Stimulated activated CD4-positive, alpha-beta T cell treated with anti-CD3 and anti-CD28 coated beads, Interleukin-1b, Interleukin-23, amount 100 ng/mL, for 4 hours (primary cell): Measurements from ENCODE around the gene SNN.

ENCODE experiments used
- DNase-seq, 2 donors: peaks; one replicate each; pipeline ENCODE4 v3.0.0-alpha.2; 2020; ENCODE audit warnings: low read depth in 2 of 2

The SNN gene

GRCh38 chr16:11667221-11667823 is 933 bp upstream of the SNN start:
- DNase-seq = no peak

GRCh38 chr16:11668623-11669379 is 546 bp downstream of the SNN start:
- no peak for DNase-seq

GRCh38 chr16:11669380-11670146 is 1.3 kb downstream of the SNN start:
- no peak for DNase-seq

GRCh38 chr16:11670171-11671131 is 2.2 kb downstream of the SNN start:
- DNase-seq = no peak

GRCh38 chr16:11671271-11671670 is 3.0 kb downstream of the SNN start:
- no peak for DNase-seq

GRCh38 chr16:11671676-11672075 is 3.4 kb downstream of the SNN start:
- no peak for DNase-seq

GRCh38 chr16:11672206-11673090 is 4.2 kb downstream of the SNN start:
- DNase-seq = no peak

GRCh38 chr16:11673091-11674000 is 5.1 kb downstream of the SNN start:
- no peak for DNase-seq

- no peak for DNase-seq
Observed at GRCh38 chr16:11674001-11674817, 6.0 kb downstream of the SNN start.

- DNase-seq = no peak
Observed at GRCh38 chr16:11674818-11675560, 6.7 kb downstream of the SNN start.

GRCh38 chr16:11675561-11676511 is 7.6 kb downstream of the SNN start:
- DNase-seq = peak in 1 of 2 donors; percentile 41

- DNase-seq = no peak
Observed at GRCh38 chr16:11676799-11677198, 8.5 kb downstream of the SNN start.

GRCh38 chr16:11677451-11677951 is 9.2 kb downstream of the SNN start:
- DNase-seq = no peak

- no peak for DNase-seq
Observed at GRCh38 chr16:11677959-11678881, 10.0 kb downstream of the SNN start.

GRCh38 chr16:11679250-11679649 is 11.0 kb downstream of the SNN start:
- DNase-seq = no peak
